ENCODE measurements around the gene IGFBPL1.

- TF ChIP-seq YY1 (IDR thresholded peaks at IDR 0.05) = no peak
- TF ChIP-seq CTCF (IDR thresholded peaks at IDR 0.05; ENCODE audit: low read depth, low read length, missing input control) = no peak
- TF ChIP-seq SP1 (IDR thresholded peaks at IDR 0.05) = no peak
- no peak for TF ChIP-seq MAX (IDR thresholded peaks at IDR 0.05)
- no peak for TF ChIP-seq REST (IDR thresholded peaks at IDR 0.05)
Observed at GRCh38 chr9:38416461-38416860, 7.8 kb downstream of the IGFBPL1 start.

Data from liver (tissue), 3 donors.